Measurements from ENCODE around the gene SEMA5A.

SEMA5A gene

GRCh38 chr5:9192266-9192665 is 353.6 kb downstream of the SEMA5A start:
- no peaks in the 10 kb centered on the region for H3K36me3 ChIP-seq (ENCODE audit: control insufficient read depth, insufficient read depth, low read length)
- H3K9me3 ChIP-seq (ENCODE audit: control insufficient read depth, insufficient read depth, low read length): no peaks in the 10 kb centered on the region
- no peak overlapping the region for H3K4me3 ChIP-seq (ENCODE audit: low read depth, low read length)
- no peak overlapping the region for H3K27ac ChIP-seq (ENCODE audit: low read depth, low read length)
- no peaks in the 10 kb centered on the region for H3K4me1 ChIP-seq (ENCODE audit: control insufficient read depth, insufficient read depth, low read length)
- no peaks in the 10 kb centered on the region for H3K27me3 ChIP-seq (ENCODE audit: control insufficient read depth, insufficient read depth, low read length)
- H3K9ac ChIP-seq (ENCODE audit: low read depth, low read length): no peak overlapping the region

- Histone ChIP-seq H3K36me3 (ENCODE audit: control insufficient read depth, insufficient read depth, low read length) (no peaks in the 10 kb centered on the region), H3K4me3 (ENCODE audit: low read depth, low read length) (no peak overlapping the region), H3K27ac (ENCODE audit: low read depth, low read length) (no peak overlapping the region), H3K4me1 (ENCODE audit: control insufficient read depth, insufficient read depth, low read length) (no peaks in the 10 kb centered on the region), H3K9ac (ENCODE audit: low read depth, low read length) (no peak overlapping the region), H3K27me3 (ENCODE audit: control insufficient read depth, insufficient read depth, low read length) (no peaks in the 10 kb centered on the region), H3K9me3 (ENCODE audit: control insufficient read depth, insufficient read depth, low read length) (no peaks in the 10 kb centered on the region)
Measured at GRCh38 chr5:9189681-9190080, 356.2 kb downstream of the SEMA5A start.

- Histone ChIP-seq H3K4me3 (ENCODE audit: low read depth, low read length) (no peak overlapping the region), H3K9ac (ENCODE audit: low read depth, low read length) (no peak overlapping the region), H3K4me1 (ENCODE audit: control insufficient read depth, insufficient read depth, low read length) (no peaks in the 10 kb centered on the region), H3K9me3 (ENCODE audit: control insufficient read depth, insufficient read depth, low read length) (no peaks in the 10 kb centered on the region), H3K27me3 (ENCODE audit: control insufficient read depth, insufficient read depth, low read length) (no peaks in the 10 kb centered on the region), H3K36me3 (ENCODE audit: control insufficient read depth, insufficient read depth, low read length) (no peaks in the 10 kb centered on the region), H3K27ac (ENCODE audit: low read depth, low read length) (no peak overlapping the region)
Measured at GRCh38 chr5:9188956-9189355, 356.9 kb downstream of the SEMA5A start.

GRCh38 chr5:9188131-9188530 is 357.7 kb downstream of the SEMA5A start:
- no peaks in the 10 kb centered on the region for H3K9me3 ChIP-seq (ENCODE audit: control insufficient read depth, insufficient read depth, low read length)
- no peaks in the 10 kb centered on the region for H3K27me3 ChIP-seq (ENCODE audit: control insufficient read depth, insufficient read depth, low read length)
- no peak overlapping the region for H3K27ac ChIP-seq (ENCODE audit: low read depth, low read length)
- H3K4me1 ChIP-seq (ENCODE audit: control insufficient read depth, insufficient read depth, low read length): no peaks in the 10 kb centered on the region
- H3K4me3 ChIP-seq (ENCODE audit: low read depth, low read length): no peak overlapping the region
- H3K9ac ChIP-seq (ENCODE audit: low read depth, low read length): no peak overlapping the region
- no peaks in the 10 kb centered on the region for H3K36me3 ChIP-seq (ENCODE audit: control insufficient read depth, insufficient read depth, low read length)

- H3K27ac ChIP-seq (ENCODE audit: low read depth, low read length): no peak overlapping the region
- no peaks in the 10 kb centered on the region for H3K27me3 ChIP-seq (ENCODE audit: control insufficient read depth, insufficient read depth, low read length)
- no peaks in the 10 kb centered on the region for H3K4me1 ChIP-seq (ENCODE audit: control insufficient read depth, insufficient read depth, low read length)
- no peaks in the 10 kb centered on the region for H3K9me3 ChIP-seq (ENCODE audit: control insufficient read depth, insufficient read depth, low read length)
- no peak overlapping the region for H3K4me3 ChIP-seq (ENCODE audit: low read depth, low read length)
- no peaks in the 10 kb centered on the region for H3K36me3 ChIP-seq (ENCODE audit: control insufficient read depth, insufficient read depth, low read length)
- no peak overlapping the region for H3K9ac ChIP-seq (ENCODE audit: low read depth, low read length)
Measured at GRCh38 chr5:9187614-9188013, 358.3 kb downstream of the SEMA5A start.

- Histone ChIP-seq H3K4me3 (ENCODE audit: low read depth, low read length) (no peak overlapping the region), H3K36me3 (ENCODE audit: control insufficient read depth, insufficient read depth, low read length) (no peaks in the 10 kb centered on the region), H3K4me1 (ENCODE audit: control insufficient read depth, insufficient read depth, low read length) (no peaks in the 10 kb centered on the region)
Measured at GRCh38 chr5:9186069-9186468, 359.8 kb downstream of the SEMA5A start.

GRCh38 chr5:9183992-9184391 is 361.9 kb downstream of the SEMA5A start:
- Histone ChIP-seq H3K27ac (ENCODE audit: low read depth, low read length) (no peak overlapping the region), H3K9ac (ENCODE audit: low read depth, low read length) (no peak overlapping the region), H3K36me3 (ENCODE audit: control insufficient read depth, insufficient read depth, low read length) (no peaks in the 10 kb centered on the region), H3K9me3 (ENCODE audit: control insufficient read depth, insufficient read depth, low read length) (no peaks in the 10 kb centered on the region), H3K4me3 (ENCODE audit: low read depth, low read length) (no peak overlapping the region), H3K27me3 (ENCODE audit: control insufficient read depth, insufficient read depth, low read length) (no peaks in the 10 kb centered on the region), H3K4me1 (ENCODE audit: control insufficient read depth, insufficient read depth, low read length) (no peaks in the 10 kb centered on the region)

More at GRCh38 chr5:9186069-9186468, 359.8 kb downstream of the SEMA5A start:
- Histone ChIP-seq H3K9ac (ENCODE audit: low read depth, low read length) (no peak overlapping the region), H3K27me3 (ENCODE audit: control insufficient read depth, insufficient read depth, low read length) (no peaks in the 10 kb centered on the region), H3K27ac (ENCODE audit: low read depth, low read length) (no peak overlapping the region), H3K9me3 (ENCODE audit: control insufficient read depth, insufficient read depth, low read length) (no peaks in the 10 kb centered on the region)

- no peak overlapping the region for H3K27ac ChIP-seq (ENCODE audit: low read depth, low read length)
- no peaks in the 10 kb centered on the region for H3K4me1 ChIP-seq (ENCODE audit: control insufficient read depth, insufficient read depth, low read length)
- H3K9ac ChIP-seq (ENCODE audit: low read depth, low read length): no peak overlapping the region
- H3K9me3 ChIP-seq (ENCODE audit: control insufficient read depth, insufficient read depth, low read length): no peaks in the 10 kb centered on the region
- no peaks in the 10 kb centered on the region for H3K27me3 ChIP-seq (ENCODE audit: control insufficient read depth, insufficient read depth, low read length)
- no peaks in the 10 kb centered on the region for H3K36me3 ChIP-seq (ENCODE audit: control insufficient read depth, insufficient read depth, low read length)
- no peak overlapping the region for H3K4me3 ChIP-seq (ENCODE audit: low read depth, low read length)
Measured at GRCh38 chr5:9182899-9183695, 362.8 kb downstream of the SEMA5A start.

- no peaks in the 10 kb centered on the region for H3K4me1 ChIP-seq (ENCODE audit: control insufficient read depth, insufficient read depth, low read length)
- H3K9ac ChIP-seq (ENCODE audit: low read depth, low read length): no peak overlapping the region
- H3K36me3 ChIP-seq (ENCODE audit: control insufficient read depth, insufficient read depth, low read length): no peaks in the 10 kb centered on the region
- H3K27ac ChIP-seq (ENCODE audit: low read depth, low read length): no peak overlapping the region
- H3K4me3 ChIP-seq (ENCODE audit: low read depth, low read length): no peak overlapping the region
- no peaks in the 10 kb centered on the region for H3K27me3 ChIP-seq (ENCODE audit: control insufficient read depth, insufficient read depth, low read length)
- no peaks in the 10 kb centered on the region for H3K9me3 ChIP-seq (ENCODE audit: control insufficient read depth, insufficient read depth, low read length)
Measured at GRCh38 chr5:9176641-9177040, 369.2 kb downstream of the SEMA5A start.

GRCh38 chr5:9174446-9174845 is 371.4 kb downstream of the SEMA5A start:
- Histone ChIP-seq H3K27me3 (ENCODE audit: control insufficient read depth, insufficient read depth, low read length) (no peaks in the 10 kb centered on the region), H3K4me1 (ENCODE audit: control insufficient read depth, insufficient read depth, low read length) (no peaks in the 10 kb centered on the region), H3K4me3 (ENCODE audit: low read depth, low read length) (no peak overlapping the region), H3K36me3 (ENCODE audit: control insufficient read depth, insufficient read depth, low read length) (no peaks in the 10 kb centered on the region), H3K27ac (ENCODE audit: low read depth, low read length) (no peak overlapping the region), H3K9ac (ENCODE audit: low read depth, low read length) (no peak overlapping the region), H3K9me3 (ENCODE audit: control insufficient read depth, insufficient read depth, low read length) (no peaks in the 10 kb centered on the region)

GRCh38 chr5:9173281-9174048 is 372.4 kb downstream of the SEMA5A start:
- Histone ChIP-seq H3K4me3 (ENCODE audit: low read depth, low read length) (no peak overlapping the region), H3K9ac (ENCODE audit: low read depth, low read length) (no peak overlapping the region), H3K27me3 (ENCODE audit: control insufficient read depth, insufficient read depth, low read length) (no peaks in the 10 kb centered on the region), H3K4me1 (ENCODE audit: control insufficient read depth, insufficient read depth, low read length) (peaks cover 9% of the 10 kb centered on the region), H3K27ac (ENCODE audit: low read depth, low read length) (no peak overlapping the region), H3K9me3 (ENCODE audit: control insufficient read depth, insufficient read depth, low read length) (no peaks in the 10 kb centered on the region), H3K36me3 (ENCODE audit: control insufficient read depth, insufficient read depth, low read length) (no peaks in the 10 kb centered on the region)
